ENCODE data around the gene TMEM82. TPM values are rescaled to one million over a fixed set of nuclear protein-coding genes. Genes with fewer than 3 reads are reported as not detected.

Gene TMEM82
- polyA plus RNA-seq, 1 experiment = not detected

DNA sequence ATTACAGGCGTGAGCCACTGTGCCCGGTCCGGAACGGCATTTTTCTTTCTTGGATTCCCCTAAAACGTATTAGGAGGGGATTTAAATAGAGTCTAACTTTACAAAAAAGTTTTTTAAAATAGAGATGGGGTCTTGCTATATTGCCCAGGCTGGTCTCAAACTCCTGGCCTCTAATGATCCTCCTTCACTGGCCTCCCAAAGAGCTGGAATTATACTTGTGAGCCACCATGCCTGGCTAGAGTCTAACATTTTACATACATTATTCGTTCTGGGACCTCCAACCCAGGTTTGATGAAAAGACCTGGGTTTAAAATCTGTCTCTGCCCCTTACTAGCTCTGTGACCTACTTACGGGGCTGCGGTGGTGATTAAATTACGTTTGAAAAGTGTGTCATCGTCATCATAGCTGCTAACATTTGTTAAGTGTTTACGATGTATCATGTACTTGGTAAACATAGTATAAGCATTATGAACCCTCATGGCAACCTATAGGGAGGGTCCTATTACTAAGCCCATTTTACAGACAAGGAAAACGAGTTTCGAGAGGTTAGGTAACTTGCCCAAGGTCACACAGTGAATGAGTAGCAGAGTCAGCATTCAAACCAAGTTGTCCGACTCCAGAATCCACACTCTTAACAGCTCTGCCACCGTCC lies 33.7 kb upstream of the TMEM82 start:
- no peak for DNase-seq (ENCODE audit: low read depth, low spot score)
- Histone ChIP-seq H3K27me3 (ENCODE audit: control insufficient read depth, insufficient read depth, low read length) (no peaks in the 10 kb centered on the region), H3K4me3 (ENCODE audit: low read depth, low read length) (no peak overlapping the region), H3K9me3 (ENCODE audit: control insufficient read depth, insufficient read depth, low read length) (no peaks in the 10 kb centered on the region), H3K27ac (ENCODE audit: low read depth, low read length) (no peak overlapping the region)
- ChIA-PET POLR2A (no interaction called here), CTCF (interaction anchor here (0.5 to 0.6 kb wide), 3 partner anchors 9 to 114 kb away, joined by 3 to 7 read pairs (median 6); no protein-coding TSS in a partner anchor)
- TF ChIP-seq, protein P1, sequence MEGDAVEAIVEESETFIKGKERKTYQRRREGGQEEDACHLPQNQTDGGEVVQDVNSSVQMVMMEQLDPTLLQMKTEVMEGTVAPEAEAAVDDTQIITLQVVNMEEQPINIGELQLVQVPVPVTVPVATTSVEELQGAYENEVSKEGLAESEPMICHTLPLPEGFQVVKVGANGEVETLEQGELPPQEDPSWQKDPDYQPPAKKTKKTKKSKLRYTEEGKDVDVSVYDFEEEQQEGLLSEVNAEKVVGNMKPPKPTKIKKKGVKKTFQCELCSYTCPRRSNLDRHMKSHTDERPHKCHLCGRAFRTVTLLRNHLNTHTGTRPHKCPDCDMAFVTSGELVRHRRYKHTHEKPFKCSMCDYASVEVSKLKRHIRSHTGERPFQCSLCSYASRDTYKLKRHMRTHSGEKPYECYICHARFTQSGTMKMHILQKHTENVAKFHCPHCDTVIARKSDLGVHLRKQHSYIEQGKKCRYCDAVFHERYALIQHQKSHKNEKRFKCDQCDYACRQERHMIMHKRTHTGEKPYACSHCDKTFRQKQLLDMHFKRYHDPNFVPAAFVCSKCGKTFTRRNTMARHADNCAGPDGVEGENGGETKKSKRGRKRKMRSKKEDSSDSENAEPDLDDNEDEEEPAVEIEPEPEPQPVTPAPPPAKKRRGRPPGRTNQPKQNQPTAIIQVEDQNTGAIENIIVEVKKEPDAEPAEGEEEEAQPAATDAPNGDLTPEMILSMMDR (IDR thresholded peaks at IDR 0.05; ENCODE audit: low read depth, low read length) = no peak

DNA sequence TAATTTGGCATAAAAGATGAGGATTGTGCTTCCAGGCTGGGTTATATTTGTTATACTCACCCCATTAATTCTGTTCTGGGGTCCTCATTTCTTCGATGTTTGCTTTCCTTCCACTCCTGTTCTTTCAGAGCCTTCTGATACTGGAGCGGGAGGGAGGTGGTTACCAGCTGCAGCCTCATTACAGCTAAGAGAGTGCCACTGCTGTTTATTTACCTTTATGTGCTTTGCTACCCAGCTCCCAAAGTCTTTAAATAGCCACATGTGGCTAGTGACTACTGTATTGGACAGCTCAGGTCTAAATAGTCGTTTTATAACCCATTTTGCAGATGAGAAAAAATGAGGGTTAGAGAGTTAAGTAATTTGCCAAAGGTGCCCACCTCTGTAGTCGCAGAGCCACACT lies 33.1 kb upstream of the TMEM82 start:
- H3K4me3 ChIP-seq (ENCODE audit: low read depth, low read length) = no peak overlapping the region
- POLR2A ChIA-PET = interaction anchor here (0.5 kb wide), 1 partner anchor 29 kb away, joined by 3 read pairs; no protein-coding TSS in a partner anchor
- TF ChIP-seq, protein P1 (IDR thresholded peaks at IDR 0.05; ENCODE audit: low read depth, low read length) = no peak
- CTCF ChIA-PET = interaction anchor here (0.6 kb wide), 1 partner anchor 64 kb away, joined by 6 read pairs; no protein-coding TSS in a partner anchor
- H3K27ac ChIP-seq (ENCODE audit: low read depth, low read length) = no peak overlapping the region
- no peaks in the 10 kb centered on the region for H3K9me3 ChIP-seq (ENCODE audit: control insufficient read depth, insufficient read depth, low read length)
- no peaks in the 10 kb centered on the region for H3K27me3 ChIP-seq (ENCODE audit: control insufficient read depth, insufficient read depth, low read length)
- no peak for DNase-seq (ENCODE audit: low read depth, low spot score)

DNA sequence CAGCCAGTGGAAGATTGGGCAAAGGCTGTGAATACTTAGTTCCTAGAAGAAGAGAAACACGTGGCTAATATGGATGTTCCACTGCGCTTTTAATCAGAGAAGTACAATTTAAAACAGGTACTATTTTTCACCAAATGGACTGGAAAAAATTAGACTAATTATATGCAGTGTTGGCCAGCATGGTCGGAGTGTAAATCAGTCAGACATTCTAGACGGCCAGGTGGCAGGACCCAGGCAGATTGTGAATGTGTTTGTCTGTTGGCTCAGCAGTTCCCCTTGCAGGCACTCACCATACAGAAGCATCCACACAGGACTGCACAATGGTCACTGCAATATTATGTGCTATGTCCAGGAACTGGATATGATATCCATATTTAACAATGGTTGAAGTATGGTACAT lies 30.1 kb upstream of the TMEM82 start:
- no peaks in the 10 kb centered on the region for H3K9me3 ChIP-seq (ENCODE audit: control insufficient read depth, insufficient read depth, low read length)
- TF ChIP-seq, protein P1 (IDR thresholded peaks at IDR 0.05; ENCODE audit: low read depth, low read length) = no peak
- no peak overlapping the region for H3K4me3 ChIP-seq (ENCODE audit: low read depth, low read length)
- no peak overlapping the region for H3K27ac ChIP-seq (ENCODE audit: low read depth, low read length)
- CTCF ChIA-PET = interaction anchor here (0.6 kb wide), 1 partner anchor 344 kb away, joined by 3 read pairs; no protein-coding TSS in a partner anchor
- POLR2A ChIA-PET = no interaction called here
- H3K27me3 ChIP-seq (ENCODE audit: control insufficient read depth, insufficient read depth, low read length) = no peaks in the 10 kb centered on the region
- no peak for DNase-seq (ENCODE audit: low read depth, low spot score)

DNA sequence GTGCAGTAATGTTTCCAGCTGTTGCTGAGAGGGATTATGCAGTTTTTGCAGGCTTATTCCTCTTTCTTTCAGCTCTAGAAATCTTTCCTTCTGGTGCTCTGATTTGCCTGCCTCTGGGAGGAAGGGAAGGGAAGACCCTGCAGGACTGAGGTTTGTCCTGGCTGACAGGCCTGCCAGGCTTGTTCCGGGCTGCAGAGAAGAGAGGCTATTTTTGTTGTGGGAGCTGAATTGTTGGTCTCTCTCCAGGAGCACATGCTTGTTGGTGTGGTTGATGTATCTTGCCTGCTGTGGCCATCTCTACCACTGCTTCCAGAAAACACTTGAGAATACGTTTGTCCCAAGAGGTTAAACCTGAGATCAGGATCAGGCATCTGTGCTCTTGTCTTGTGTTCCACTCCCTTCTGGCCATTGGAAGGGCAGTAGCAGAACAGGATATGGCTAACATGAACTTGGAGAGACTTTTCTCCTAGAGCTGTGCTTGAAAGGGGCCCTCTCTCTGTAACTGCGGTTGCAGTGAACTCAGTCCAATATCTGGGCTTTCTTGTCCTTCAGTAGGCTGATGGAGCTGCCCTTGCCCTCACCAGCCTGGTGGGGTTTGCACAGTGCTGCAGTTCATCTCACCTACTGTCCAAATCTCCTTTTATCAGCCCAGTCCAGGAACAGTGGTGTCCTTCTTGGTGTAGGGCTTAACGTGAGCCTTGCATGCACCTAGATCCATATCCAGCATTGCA lies 27.7 kb upstream of the TMEM82 start:
- no peak overlapping the region for H3K4me3 ChIP-seq (ENCODE audit: low read depth, low read length)
- no peaks in the 10 kb centered on the region for H3K27me3 ChIP-seq (ENCODE audit: control insufficient read depth, insufficient read depth, low read length)
- TF ChIP-seq, protein P1 (IDR thresholded peaks at IDR 0.05; ENCODE audit: low read depth, low read length) = no peak
- peak overlapping the region; percentile 57 for H3K27ac ChIP-seq (ENCODE audit: low read depth, low read length)
- CTCF ChIA-PET = no interaction called here
- H3K9me3 ChIP-seq (ENCODE audit: control insufficient read depth, insufficient read depth, low read length) = no peaks in the 10 kb centered on the region
- POLR2A ChIA-PET = interaction anchor here (0.6 to 1.0 kb wide), 6 partner anchors 15 to 431 kb away, joined by 3 read pairs; no protein-coding TSS in a partner anchor
- peak; percentile 61 for DNase-seq (ENCODE audit: low read depth, low spot score)

Measured in AG04450 (cell line).